ENCODE measurements around the gene KLK14. TPM values are rescaled to one million over a fixed set of nuclear protein-coding genes. Genes with fewer than 3 reads are reported as not detected.
A peak's percentile ranks its signal among the peaks of the same experiment; 100 is the strongest.

The KLK14 gene
- total and polyA plus RNA-seq, 2 experiments from 2014 or later = not detected

DNA sequence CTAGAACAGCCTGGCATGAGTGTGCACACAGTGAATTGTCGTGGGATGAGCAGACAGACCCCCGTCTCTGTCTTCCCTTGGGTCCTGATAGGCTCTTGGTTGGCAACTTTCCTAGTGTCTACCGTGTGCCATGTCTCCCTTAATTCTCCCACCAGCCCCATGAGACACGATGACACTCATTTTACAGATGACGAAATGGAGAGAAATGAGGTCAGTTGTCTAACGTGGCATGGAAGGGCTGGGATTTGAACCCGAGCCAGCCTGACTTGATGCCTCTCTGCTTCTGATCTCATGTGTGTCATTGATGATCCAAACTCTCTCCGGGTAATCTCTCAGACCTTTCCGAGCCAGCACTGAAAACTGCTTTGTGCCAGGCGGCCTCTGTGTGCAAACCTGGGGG lies 8.4 kb upstream of the KLK14 start:
- in situ Hi-C loops (cut with MboI) = no loop called here

DNA sequence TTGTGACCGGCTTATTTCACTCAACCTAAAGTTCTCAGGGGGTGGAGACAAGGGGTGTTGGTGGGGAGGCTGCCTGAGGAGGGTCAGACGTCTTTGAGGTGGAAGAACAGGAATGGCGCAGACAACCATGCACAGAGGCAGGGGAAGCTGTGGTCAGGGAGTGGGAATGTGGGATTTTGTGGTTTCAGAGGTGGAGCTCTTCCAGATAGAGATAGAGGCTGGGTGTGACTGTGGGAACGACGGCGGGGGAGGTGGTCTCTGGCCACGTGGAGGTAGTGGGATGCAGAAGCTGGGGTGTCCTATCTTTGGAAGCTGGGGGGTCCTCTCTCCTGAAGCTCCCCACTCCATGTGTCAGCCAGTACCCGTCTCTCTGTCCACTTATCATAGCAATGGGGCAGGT lies 7.8 kb upstream of the KLK14 start:
- Histone ChIP-seq H4K20me1 (ENCODE audit: insufficient read depth) (no peaks in the 10 kb centered on the region), H3K27ac (no peak overlapping the region), H3K9me2 (ENCODE audit: insufficient read depth) (no peaks in the 10 kb centered on the region), H3K36me3 (ENCODE audit: low read depth) (no peaks in the 10 kb centered on the region), H3K9me3 (ENCODE audit: low read depth) (no peaks in the 10 kb centered on the region), H2AFZ (no peak overlapping the region), H3F3A (ENCODE audit: insufficient read depth) (no peaks in the 10 kb centered on the region), H3K4me3 (no peak overlapping the region), H3K27me3 (replicated peaks; ENCODE audit: insufficient read depth) (no peaks in the 10 kb centered on the region), H3K9ac (no peak overlapping the region), H3K79me2 (ENCODE audit: insufficient read depth) (no peaks in the 10 kb centered on the region), H3K4me2 (ENCODE audit: unreplicated experiment) (no peak overlapping the region), H3K4me1 (ENCODE audit: insufficient read depth) (no peaks in the 10 kb centered on the region)
- TF ChIP-seq EZH2phosphoT487 (IDR thresholded peaks at IDR 0.05; ENCODE audit: insufficient read depth, low read depth) (no peak), EZH2 (IDR thresholded peaks at IDR 0.05; ENCODE audit: insufficient read depth, poor library complexity, severe bottlenecking) (no peak)
- 73 to 77% methylated on average over 8 of the region's 8 CpGs for WGBS, 2 experiments (ENCODE audit: low coverage in 1 of 2, low lambda C conversion rate in 2 of 2, missing lambda C conversion rate in 2 of 2)
- in situ Hi-C loops (cut with MboI) = no loop called here
- DNase-seq = no peak

More for the DNA sequence above, 8.4 kb upstream of the KLK14 start:
- peak; percentile 23 for DNase-seq
- H3K9me3 ChIP-seq (ENCODE audit: low read depth) = no peaks in the 10 kb centered on the region
- H3K36me3 ChIP-seq (ENCODE audit: low read depth) = no peaks in the 10 kb centered on the region
- no peaks in the 10 kb centered on the region for H4K20me1 ChIP-seq (ENCODE audit: insufficient read depth)
- H3K9me2 ChIP-seq (ENCODE audit: insufficient read depth) = no peaks in the 10 kb centered on the region
- no peak overlapping the region for H3K9ac ChIP-seq
- H3K79me2 ChIP-seq (ENCODE audit: insufficient read depth) = no peaks in the 10 kb centered on the region
- no peaks in the 10 kb centered on the region for H3F3A ChIP-seq (ENCODE audit: insufficient read depth)
- 65 to 66% methylated on average over 10 of the region's 10 CpGs for WGBS, 2 experiments (ENCODE audit: low coverage in 1 of 2, low lambda C conversion rate in 2 of 2, missing lambda C conversion rate in 2 of 2)
- H3K4me2 ChIP-seq (ENCODE audit: unreplicated experiment) = no peak overlapping the region
- H2AFZ ChIP-seq = no peak overlapping the region
- no peak overlapping the region for H3K27ac ChIP-seq
- no peak for TF ChIP-seq EZH2phosphoT487 (IDR thresholded peaks at IDR 0.05; ENCODE audit: insufficient read depth, low read depth)
- no peaks in the 10 kb centered on the region for H3K4me1 ChIP-seq (ENCODE audit: insufficient read depth)
- H3K27me3 ChIP-seq (replicated peaks; ENCODE audit: insufficient read depth) = no peaks in the 10 kb centered on the region
- no peak overlapping the region for H3K4me3 ChIP-seq

DNA sequence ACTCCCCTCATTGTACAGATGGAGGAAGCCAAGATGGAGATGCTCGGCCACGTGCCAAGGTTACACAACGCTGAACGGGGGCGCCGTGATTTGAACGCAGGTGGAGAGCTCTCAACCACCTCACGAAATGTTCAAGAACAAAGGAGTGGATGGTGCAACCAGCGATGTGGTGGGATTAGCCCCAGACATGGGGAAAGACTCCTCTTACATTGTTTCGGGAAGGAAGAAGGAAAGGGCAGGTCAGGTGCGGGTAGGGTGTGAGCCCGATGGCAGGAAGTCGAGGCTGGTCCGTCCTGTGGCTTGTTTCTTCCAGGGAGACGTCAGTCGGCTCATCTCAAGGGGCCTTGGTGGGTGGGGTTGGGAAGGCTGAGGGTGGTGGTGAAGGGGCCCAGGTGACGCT lies 7.1 kb upstream of the KLK14 start:
- H4K20me1 ChIP-seq (ENCODE audit: insufficient read depth) = no peaks in the 10 kb centered on the region
- no peak overlapping the region for H3K4me3 ChIP-seq
- no peaks in the 10 kb centered on the region for H3K4me1 ChIP-seq (ENCODE audit: insufficient read depth)
- 87 to 89% methylated on average over 17 of the region's 17 CpGs for WGBS, 2 experiments (ENCODE audit: low coverage in 1 of 2, low lambda C conversion rate in 2 of 2, missing lambda C conversion rate in 2 of 2)
- H3K9me3 ChIP-seq (ENCODE audit: low read depth) = no peaks in the 10 kb centered on the region
- no peaks in the 10 kb centered on the region for H3K27me3 ChIP-seq (replicated peaks; ENCODE audit: insufficient read depth)
- no peaks in the 10 kb centered on the region for H3K9me2 ChIP-seq (ENCODE audit: insufficient read depth)
- TF ChIP-seq EZH2phosphoT487 (IDR thresholded peaks at IDR 0.05; ENCODE audit: insufficient read depth, low read depth) (no peak), EZH2 (IDR thresholded peaks at IDR 0.05; ENCODE audit: insufficient read depth, poor library complexity, severe bottlenecking) (no peak)
- H3F3A ChIP-seq (ENCODE audit: insufficient read depth) = no peaks in the 10 kb centered on the region
- DNase-seq = no peak
- H3K9ac ChIP-seq = no peak overlapping the region
- no peak overlapping the region for H2AFZ ChIP-seq
- no peak overlapping the region for H3K27ac ChIP-seq
- no peaks in the 10 kb centered on the region for H3K79me2 ChIP-seq (ENCODE audit: insufficient read depth)
- no peak overlapping the region for H3K4me2 ChIP-seq (ENCODE audit: unreplicated experiment)
- in situ Hi-C loops (cut with MboI) = no loop called here
- H3K36me3 ChIP-seq (ENCODE audit: low read depth) = no peaks in the 10 kb centered on the region

DNA sequence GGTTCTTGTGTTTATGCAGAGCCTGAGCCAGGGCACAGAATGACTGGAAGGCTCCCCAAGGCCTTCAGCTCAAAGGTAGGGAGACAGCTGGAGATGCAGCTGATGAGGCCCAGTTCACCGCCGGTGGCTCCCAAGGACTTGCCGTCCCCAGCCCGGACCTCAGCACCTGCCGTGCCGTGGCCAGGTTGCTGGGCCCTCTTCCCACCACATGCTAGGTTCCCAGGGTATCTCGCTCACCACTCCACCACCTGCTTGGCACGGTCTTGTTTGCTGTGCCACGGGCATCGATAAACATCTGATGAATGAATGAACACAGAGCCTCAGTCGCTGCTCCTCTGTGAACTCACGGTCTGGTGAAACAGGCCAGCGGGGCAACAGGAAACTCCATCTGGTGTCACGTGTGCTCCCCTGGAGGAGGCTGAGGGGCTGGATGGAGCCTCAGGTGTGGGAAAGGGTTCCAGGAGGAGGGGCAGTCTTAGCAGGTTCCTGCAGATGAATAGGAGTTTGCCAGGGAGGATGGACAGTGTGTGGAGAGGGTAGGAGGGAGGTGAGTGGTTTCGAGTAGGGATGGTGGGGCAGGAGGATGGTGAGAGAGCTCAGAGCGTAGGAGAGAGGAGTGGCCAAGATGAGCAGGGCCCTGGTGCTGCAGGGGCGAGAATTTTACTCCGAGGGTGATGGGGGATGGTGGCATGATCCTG lies 3.6 kb upstream of the KLK14 start:
- TF ChIP-seq EZH2 (IDR thresholded peaks at IDR 0.05; ENCODE audit: insufficient read depth, poor library complexity, severe bottlenecking) (no peak), EZH2phosphoT487 (IDR thresholded peaks at IDR 0.05; ENCODE audit: insufficient read depth, low read depth) (no peak)
- Histone ChIP-seq H3K4me3 (no peak overlapping the region), H3K9me3 (ENCODE audit: low read depth) (no peaks in the 10 kb centered on the region), H3F3A (ENCODE audit: insufficient read depth) (no peaks in the 10 kb centered on the region), H3K4me2 (ENCODE audit: unreplicated experiment) (no peak overlapping the region), H3K36me3 (ENCODE audit: low read depth) (no peaks in the 10 kb centered on the region), H3K9ac (no peak overlapping the region), H3K9me2 (ENCODE audit: insufficient read depth) (no peaks in the 10 kb centered on the region), H3K27ac (no peak overlapping the region), H3K4me1 (ENCODE audit: insufficient read depth) (no peaks in the 10 kb centered on the region), H2AFZ (no peak overlapping the region), H4K20me1 (ENCODE audit: insufficient read depth) (no peaks in the 10 kb centered on the region), H3K27me3 (replicated peaks; ENCODE audit: insufficient read depth) (no peaks in the 10 kb centered on the region), H3K79me2 (ENCODE audit: insufficient read depth) (no peaks in the 10 kb centered on the region)
- in situ Hi-C loops (cut with MboI) = no loop called here
- no peak for DNase-seq
- WGBS, 2 experiments (ENCODE audit: low coverage in 1 of 2, low lambda C conversion rate in 2 of 2, missing lambda C conversion rate in 2 of 2) = 62 to 69% methylated on average over 16 to 18 of the region's 18 CpGs
